ENCODE results near the gene FAM25G. TPM values are rescaled to one million over a fixed set of nuclear protein-coding genes. Genes with fewer than 3 reads are reported as not detected.

FAM25G gene
- total RNA-seq, 2 donors from 2014 or later: not detected

- DNase-seq (no peak), ATAC-seq (no peak)
- TF ChIP-seq POLR2A (IDR thresholded peaks at IDR 0.05) (no peak), CTCF (IDR thresholded peaks at IDR 0.05) (no peak)
- no peak overlapping the region for H3K4me3 ChIP-seq
- no peaks in the 10 kb centered on the region for H3K27me3 ChIP-seq
- 58% methylated on average over 2 of the region's 2 CpGs; no CpG with 5 or more reads in 1 of the 2 donors for WGBS, 2 donors
- H3K27ac ChIP-seq: no peak overlapping the region
- H3K9me3 ChIP-seq: peaks cover 0 to 5% (median 0%) of the 10 kb centered on the region in 3 donors
- intact Hi-C loops (cut with DNase I): no loop called here
- H3K4me1 ChIP-seq: no peaks in the 10 kb centered on the region
- no peaks in the 10 kb centered on the region for H3K36me3 ChIP-seq (replicated peaks in 1 of 2; ENCODE audit: insufficient read depth in 1 of 2, low read depth in 2 of 2)
Measured at GRCh38 chr10:47450442-47450841, 41.1 kb downstream of the FAM25G start.

- intact Hi-C loops (cut with DNase I): no loop called here
- no peak overlapping the region for H3K27ac ChIP-seq
- DNase-seq (no peak), ATAC-seq (no peak)
- no peaks in the 10 kb centered on the region for H3K27me3 ChIP-seq
- H3K9me3 ChIP-seq: peaks cover 0 to 5% (median 0%) of the 10 kb centered on the region in 3 donors
- H3K4me3 ChIP-seq: no peak overlapping the region
- H3K4me1 ChIP-seq: no peaks in the 10 kb centered on the region
- no peaks in the 10 kb centered on the region for H3K36me3 ChIP-seq (replicated peaks in 1 of 2; ENCODE audit: insufficient read depth in 1 of 2, low read depth in 2 of 2)
- WGBS, 2 donors: 69% methylated on average over 10 of the region's 10 CpGs; no CpG with 5 or more reads in 1 of the 2 donors
- no peak for TF ChIP-seq POLR2A (IDR thresholded peaks at IDR 0.05)
- TF ChIP-seq CTCF (IDR thresholded peaks at IDR 0.05): no peak
Measured at GRCh38 chr10:47449979-47450378, 41.5 kb downstream of the FAM25G start.

- ATAC-seq (no peak), DNase-seq (no peak)
- no peaks in the 10 kb centered on the region for H3K4me1 ChIP-seq
- H3K9me3 ChIP-seq: peaks cover 0 to 5% (median 0%) of the 10 kb centered on the region in 3 donors
- H3K27me3 ChIP-seq: no peaks in the 10 kb centered on the region
- intact Hi-C loops (cut with DNase I): no loop called here
- WGBS, 2 donors: 58 to 77% methylated on average over 4 to 9 of the region's 9 CpGs
- H3K27ac ChIP-seq: no peak overlapping the region
- TF ChIP-seq CTCF (IDR thresholded peaks at IDR 0.05): no peak
- no peak for TF ChIP-seq POLR2A (IDR thresholded peaks at IDR 0.05)
- no peak overlapping the region for H3K4me3 ChIP-seq
- H3K36me3 ChIP-seq (replicated peaks in 1 of 2; ENCODE audit: insufficient read depth in 1 of 2, low read depth in 2 of 2): no peaks in the 10 kb centered on the region
Measured at GRCh38 chr10:47449102-47449978, 42.2 kb downstream of the FAM25G start.

GRCh38 chr10:47447705-47448104 lies 43.8 kb downstream of the FAM25G start:
- H3K9me3 ChIP-seq: peaks cover 0 to 5% (median 0%) of the 10 kb centered on the region in 3 donors
- intact Hi-C loops (cut with DNase I): no loop called here
- TF ChIP-seq CTCF (IDR thresholded peaks at IDR 0.05) (no peak), POLR2A (IDR thresholded peaks at IDR 0.05) (no peak)
- H3K4me3 ChIP-seq: no peak overlapping the region
- no peak overlapping the region for H3K27ac ChIP-seq
- no peaks in the 10 kb centered on the region for H3K27me3 ChIP-seq
- no peaks in the 10 kb centered on the region for H3K36me3 ChIP-seq (replicated peaks in 1 of 2; ENCODE audit: insufficient read depth in 1 of 2, low read depth in 2 of 2)
- DNase-seq (no peak), ATAC-seq (no peak)
- no peaks in the 10 kb centered on the region for H3K4me1 ChIP-seq
- 82 to 88% methylated on average over 3 of the region's 3 CpGs for whole genome bisulfite sequencing, 2 donors
